Measurements from ENCODE around the gene DNAL1.

Gene DNAL1

GRCh38 chr14:73745571-73746519 lies 101.1 kb downstream of the DNAL1 start:
- H3K4me1 ChIP-seq: peaks cover 31 to 100% (median 94%) of the 10 kb centered on the region in 4 donors
- intact Hi-C loops (cut with DNase I; ENCODE audit: low total_unique reads): no loop called here
- peak overlapping the region; percentile 86 to 96 for H3K27ac ChIP-seq
- no peak for DNase-seq
- no peaks in the 10 kb centered on the region for H3K27me3 ChIP-seq
- no peak overlapping the region for H3K4me3 ChIP-seq
- no peaks in the 10 kb centered on the region for H3K9me3 ChIP-seq
- no peak for TF ChIP-seq CTCF (IDR thresholded peaks at IDR 0.05)
- H3K36me3 ChIP-seq: peaks cover 0 to 4% (median 0%) of the 10 kb centered on the region in 3 donors

- intact Hi-C loops (cut with DNase I; ENCODE audit: low total_unique reads): no loop called here
- DNase-seq: no peak
These were observed 102.0 kb downstream of the DNAL1 start for GRCh38 chr14:73746520-73747378.

GRCh38 chr14:73747379-73748211 lies 102.8 kb downstream of the DNAL1 start:
- Histone ChIP-seq H3K4me1 (peaks cover 24 to 100% (median 96%) of the 10 kb centered on the region in 4 donors), H3K36me3 (peaks cover 0 to 4% (median 0%) of the 10 kb centered on the region in 3 donors), H3K4me3 (no peak overlapping the region), H3K9me3 (no peaks in the 10 kb centered on the region), H3K27ac (peak overlapping the region; percentile 86 to 96), H3K27me3 (no peaks in the 10 kb centered on the region)
- intact Hi-C loops (cut with DNase I; ENCODE audit: low total_unique reads): no loop called here
- DNase-seq: no peak
- TF ChIP-seq CTCF (IDR thresholded peaks at IDR 0.05): no peak

More at GRCh38 chr14:73746520-73747378, 102.0 kb downstream of the DNAL1 start:
- Histone ChIP-seq H3K36me3 (peaks cover 0 to 4% (median 0%) of the 10 kb centered on the region in 3 donors), H3K27me3 (no peaks in the 10 kb centered on the region), H3K9me3 (no peaks in the 10 kb centered on the region), H3K27ac (peak overlapping the region; percentile 86 to 96), H3K4me3 (no peak overlapping the region), H3K4me1 (peaks cover 31 to 100% (median 96%) of the 10 kb centered on the region in 4 donors)
- no peak for TF ChIP-seq CTCF (IDR thresholded peaks at IDR 0.05)

- Histone ChIP-seq H3K4me3 (no peak overlapping the region), H3K4me1 (peaks cover 20 to 100% (median 96%) of the 10 kb centered on the region in 4 donors), H3K9me3 (no peaks in the 10 kb centered on the region), H3K27me3 (no peaks in the 10 kb centered on the region), H3K36me3 (peaks cover 0 to 4% (median 0%) of the 10 kb centered on the region in 3 donors), H3K27ac (peak overlapping the region; percentile 95 to 96)
- no peak for DNase-seq
- intact Hi-C loops (cut with DNase I; ENCODE audit: low total_unique reads): no loop called here
- TF ChIP-seq CTCF (IDR thresholded peaks at IDR 0.05): no peak
These were observed 104.1 kb downstream of the DNAL1 start for GRCh38 chr14:73748858-73749357.

All from tibial artery (tissue), 4 donors.